DND-41 (cell line): ENCODE data around the gene DPY30.

ENCODE experiments used
- EZH2 ChIP-seq: IDR thresholded peaks from 3 replicates; pipeline ENCODE4 v1.6.1; 2012; ENCODE audit warnings: borderline replicate concordance, low read depth, mild to moderate bottlenecking, moderate library complexity, low read length, inconsistent platforms; ENCODE audit not compliant: severe bottlenecking
- TF ChIP-seq, protein P1 (sequence below): IDR thresholded peaks from 2 replicates; pipeline ENCODE4 v1.5.1; 2012; ENCODE audit warnings: borderline replicate concordance, low read length, moderate library complexity, mild to moderate bottlenecking; ENCODE audit not compliant: poor library complexity, severe bottlenecking; ENCODE audit errors: extremely low read depth

DNA sequence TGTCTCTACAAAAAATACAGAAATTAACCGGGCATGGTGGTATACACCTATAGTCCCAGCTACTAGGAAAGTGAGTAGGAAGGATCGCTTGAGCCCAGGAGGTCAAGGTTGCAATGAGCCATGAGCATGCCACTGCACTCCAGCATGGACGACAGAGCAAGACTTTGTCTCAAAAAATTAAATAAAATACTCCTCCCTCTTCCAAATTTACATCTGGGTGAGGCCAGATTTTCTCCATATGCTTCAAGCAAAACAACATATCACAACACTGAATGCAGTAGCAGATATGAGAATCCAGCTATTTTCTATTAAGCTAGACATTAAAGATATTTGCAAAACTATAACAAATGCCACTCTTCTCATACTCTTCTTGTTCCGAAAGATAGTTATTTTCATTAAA, 49.7 kb downstream of the DPY30 start:
- TF ChIP-seq, protein P1, sequence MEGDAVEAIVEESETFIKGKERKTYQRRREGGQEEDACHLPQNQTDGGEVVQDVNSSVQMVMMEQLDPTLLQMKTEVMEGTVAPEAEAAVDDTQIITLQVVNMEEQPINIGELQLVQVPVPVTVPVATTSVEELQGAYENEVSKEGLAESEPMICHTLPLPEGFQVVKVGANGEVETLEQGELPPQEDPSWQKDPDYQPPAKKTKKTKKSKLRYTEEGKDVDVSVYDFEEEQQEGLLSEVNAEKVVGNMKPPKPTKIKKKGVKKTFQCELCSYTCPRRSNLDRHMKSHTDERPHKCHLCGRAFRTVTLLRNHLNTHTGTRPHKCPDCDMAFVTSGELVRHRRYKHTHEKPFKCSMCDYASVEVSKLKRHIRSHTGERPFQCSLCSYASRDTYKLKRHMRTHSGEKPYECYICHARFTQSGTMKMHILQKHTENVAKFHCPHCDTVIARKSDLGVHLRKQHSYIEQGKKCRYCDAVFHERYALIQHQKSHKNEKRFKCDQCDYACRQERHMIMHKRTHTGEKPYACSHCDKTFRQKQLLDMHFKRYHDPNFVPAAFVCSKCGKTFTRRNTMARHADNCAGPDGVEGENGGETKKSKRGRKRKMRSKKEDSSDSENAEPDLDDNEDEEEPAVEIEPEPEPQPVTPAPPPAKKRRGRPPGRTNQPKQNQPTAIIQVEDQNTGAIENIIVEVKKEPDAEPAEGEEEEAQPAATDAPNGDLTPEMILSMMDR = no peak
- no peak for TF ChIP-seq EZH2
